ENCODE measurements around the gene METTL8.
"Not testable (repeated sequence)": the region's sequence is repeated elsewhere in the genome, so short reads cannot be mapped to it uniquely, and the experiment has no call there.

DNA sequence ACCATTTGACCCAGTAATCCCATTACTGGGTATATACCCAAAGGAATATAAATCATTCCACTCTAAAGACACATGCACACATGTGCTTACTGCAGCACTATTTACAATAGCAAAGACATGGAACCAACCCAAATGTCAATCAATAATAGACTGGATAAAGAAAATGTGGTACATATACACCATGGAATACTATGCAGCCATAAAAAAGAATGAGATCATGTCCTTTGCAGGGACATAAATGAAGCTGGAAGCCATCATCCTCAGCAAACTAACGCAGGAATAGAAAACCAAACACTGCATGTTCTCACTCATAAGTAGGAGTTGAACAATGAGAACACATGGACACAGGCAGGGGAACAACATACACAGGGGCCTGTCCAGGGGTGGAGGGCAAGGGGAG is 51.6 kb downstream of the METTL8 start:
- TF ChIP-seq, protein P1, sequence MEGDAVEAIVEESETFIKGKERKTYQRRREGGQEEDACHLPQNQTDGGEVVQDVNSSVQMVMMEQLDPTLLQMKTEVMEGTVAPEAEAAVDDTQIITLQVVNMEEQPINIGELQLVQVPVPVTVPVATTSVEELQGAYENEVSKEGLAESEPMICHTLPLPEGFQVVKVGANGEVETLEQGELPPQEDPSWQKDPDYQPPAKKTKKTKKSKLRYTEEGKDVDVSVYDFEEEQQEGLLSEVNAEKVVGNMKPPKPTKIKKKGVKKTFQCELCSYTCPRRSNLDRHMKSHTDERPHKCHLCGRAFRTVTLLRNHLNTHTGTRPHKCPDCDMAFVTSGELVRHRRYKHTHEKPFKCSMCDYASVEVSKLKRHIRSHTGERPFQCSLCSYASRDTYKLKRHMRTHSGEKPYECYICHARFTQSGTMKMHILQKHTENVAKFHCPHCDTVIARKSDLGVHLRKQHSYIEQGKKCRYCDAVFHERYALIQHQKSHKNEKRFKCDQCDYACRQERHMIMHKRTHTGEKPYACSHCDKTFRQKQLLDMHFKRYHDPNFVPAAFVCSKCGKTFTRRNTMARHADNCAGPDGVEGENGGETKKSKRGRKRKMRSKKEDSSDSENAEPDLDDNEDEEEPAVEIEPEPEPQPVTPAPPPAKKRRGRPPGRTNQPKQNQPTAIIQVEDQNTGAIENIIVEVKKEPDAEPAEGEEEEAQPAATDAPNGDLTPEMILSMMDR (IDR thresholded peaks at IDR 0.05): not testable (repeated sequence)
- not testable (repeated sequence) for TF ChIP-seq POLR2A (IDR thresholded peaks at IDR 0.05)
